ENCODE measurements around the gene MAGIX.
"Not testable (repeated sequence)": the region's sequence is repeated elsewhere in the genome, so short reads cannot be mapped to it uniquely, and the experiment has no call there.

MAGIX gene

GRCh38 chrX:49129427-49129826, 33.1 kb upstream of the MAGIX start:
- no peak for DNase-seq (ENCODE audit: low read depth)

GRCh38 chrX:49132275-49132674, 30.3 kb upstream of the MAGIX start:
- DNase-seq (ENCODE audit: low read depth); H3K4me3 ChIP-seq (ENCODE audit: control insufficient read depth, low read depth, low read length): not testable (repeated sequence)

More at GRCh38 chrX:49129427-49129826, 33.1 kb upstream of the MAGIX start:
- no peak overlapping the region for H3K4me3 ChIP-seq (ENCODE audit: control insufficient read depth, low read depth, low read length)
- TF ChIP-seq CTCF (IDR thresholded peaks at IDR 0.05; ENCODE audit: control insufficient read depth, insufficient read depth, low read depth, low read length, missing control alignments), result no peak

- DNase-seq (ENCODE audit: low read depth), result no peak
- no peak for TF ChIP-seq CTCF (IDR thresholded peaks at IDR 0.05; ENCODE audit: control insufficient read depth, insufficient read depth, low read depth, low read length, missing control alignments)
Measured at GRCh38 chrX:49133759-49134158, 28.8 kb upstream of the MAGIX start.

GRCh38 chrX:49137492-49137891, 25.1 kb upstream of the MAGIX start:
- DNase-seq (ENCODE audit: low read depth), result no peak
- H3K4me3 ChIP-seq (ENCODE audit: control insufficient read depth, low read depth, low read length), result no peak overlapping the region
- TF ChIP-seq CTCF (IDR thresholded peaks at IDR 0.05; ENCODE audit: control insufficient read depth, insufficient read depth, low read depth, low read length, missing control alignments), result no peak

More at GRCh38 chrX:49133759-49134158, 28.8 kb upstream of the MAGIX start:
- H3K4me3 ChIP-seq (ENCODE audit: control insufficient read depth, low read depth, low read length), result no peak overlapping the region

GRCh38 chrX:49139713-49140112, 22.8 kb upstream of the MAGIX start:
- TF ChIP-seq CTCF (IDR thresholded peaks at IDR 0.05; ENCODE audit: control insufficient read depth, insufficient read depth, low read depth, low read length, missing control alignments), result no peak
- no peak for DNase-seq (ENCODE audit: low read depth)
- no peak overlapping the region for H3K4me3 ChIP-seq (ENCODE audit: control insufficient read depth, low read depth, low read length)

- TF ChIP-seq CTCF (IDR thresholded peaks at IDR 0.05; ENCODE audit: control insufficient read depth, insufficient read depth, low read depth, low read length, missing control alignments), result peak; percentile 49
- DNase-seq (ENCODE audit: low read depth); H3K4me3 ChIP-seq (ENCODE audit: control insufficient read depth, low read depth, low read length): not testable (repeated sequence)
Measured at GRCh38 chrX:49142264-49142663, 20.3 kb upstream of the MAGIX start.

GRCh38 chrX:49143154-49143553, 19.4 kb upstream of the MAGIX start:
- not testable (repeated sequence) for DNase-seq (ENCODE audit: low read depth); H3K4me3 ChIP-seq (ENCODE audit: control insufficient read depth, low read depth, low read length)

GRCh38 chrX:49147282-49147681, 15.3 kb upstream of the MAGIX start:
- H3K4me3 ChIP-seq (ENCODE audit: control insufficient read depth, low read depth, low read length), result no peak overlapping the region
- no peak for TF ChIP-seq CTCF (IDR thresholded peaks at IDR 0.05; ENCODE audit: control insufficient read depth, insufficient read depth, low read depth, low read length, missing control alignments)
- DNase-seq (ENCODE audit: low read depth), result no peak

Data from AG09309 (cell line).